Loucy (cell line): ENCODE results near the gene NTRK1.

Experiments
- EZH2phosphoT487 ChIP-seq: fragments of 200-600 bp; IDR thresholded peaks from 2 replicates; pipeline ENCODE4 v1.6.1; 2018; ENCODE audit warnings: antibody characterized with exemption, mild to moderate bottlenecking, moderate library complexity, borderline replicate concordance
- TF ChIP-seq, protein P1 (sequence below): fragments of 200-600 bp; sonication (generic); conservative IDR thresholded peaks from 2 replicates; pipeline ENCODE4 v1.5.1; 2014; ENCODE audit warnings: mild to moderate bottlenecking, antibody characterized with exemption, low read length

DNA sequence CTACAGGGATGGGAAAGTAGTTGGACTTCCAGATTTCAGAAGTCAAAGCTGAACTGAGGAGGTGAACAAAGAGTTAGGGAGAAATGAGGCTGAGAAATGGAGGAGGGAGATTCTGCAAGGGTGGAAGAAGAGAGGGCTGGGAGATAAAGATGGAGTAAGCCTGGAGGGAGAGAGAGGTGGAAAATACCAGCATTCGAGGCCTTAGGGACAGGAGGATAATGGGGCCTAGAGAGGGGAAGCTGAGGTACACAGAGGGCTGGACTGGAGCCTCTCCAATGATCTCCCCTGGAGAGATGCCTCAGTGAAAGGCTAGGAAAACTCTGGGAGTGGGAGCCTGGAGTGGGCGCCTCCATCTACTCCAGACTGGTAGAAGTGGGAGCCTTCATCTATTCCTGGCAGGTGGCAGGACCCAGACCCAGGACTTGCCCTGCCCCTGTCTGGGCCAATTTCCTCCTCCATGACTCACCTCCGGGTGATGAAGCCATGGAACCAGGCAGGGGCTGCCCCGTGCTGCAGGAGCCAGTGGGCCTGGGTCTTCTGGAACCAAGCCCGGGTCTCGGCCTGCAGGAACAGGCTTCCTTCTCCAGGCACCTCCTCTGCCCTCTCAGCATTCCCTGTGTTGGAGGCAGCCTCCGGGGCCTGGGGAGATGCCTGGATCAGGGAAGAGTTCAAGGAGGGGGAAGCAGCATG is 45.9 kb upstream of the NTRK1 start:
- TF ChIP-seq, protein P1, sequence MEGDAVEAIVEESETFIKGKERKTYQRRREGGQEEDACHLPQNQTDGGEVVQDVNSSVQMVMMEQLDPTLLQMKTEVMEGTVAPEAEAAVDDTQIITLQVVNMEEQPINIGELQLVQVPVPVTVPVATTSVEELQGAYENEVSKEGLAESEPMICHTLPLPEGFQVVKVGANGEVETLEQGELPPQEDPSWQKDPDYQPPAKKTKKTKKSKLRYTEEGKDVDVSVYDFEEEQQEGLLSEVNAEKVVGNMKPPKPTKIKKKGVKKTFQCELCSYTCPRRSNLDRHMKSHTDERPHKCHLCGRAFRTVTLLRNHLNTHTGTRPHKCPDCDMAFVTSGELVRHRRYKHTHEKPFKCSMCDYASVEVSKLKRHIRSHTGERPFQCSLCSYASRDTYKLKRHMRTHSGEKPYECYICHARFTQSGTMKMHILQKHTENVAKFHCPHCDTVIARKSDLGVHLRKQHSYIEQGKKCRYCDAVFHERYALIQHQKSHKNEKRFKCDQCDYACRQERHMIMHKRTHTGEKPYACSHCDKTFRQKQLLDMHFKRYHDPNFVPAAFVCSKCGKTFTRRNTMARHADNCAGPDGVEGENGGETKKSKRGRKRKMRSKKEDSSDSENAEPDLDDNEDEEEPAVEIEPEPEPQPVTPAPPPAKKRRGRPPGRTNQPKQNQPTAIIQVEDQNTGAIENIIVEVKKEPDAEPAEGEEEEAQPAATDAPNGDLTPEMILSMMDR = no peak
- TF ChIP-seq EZH2phosphoT487 = no peak
